Activated naive CD8-positive, alpha-beta T cell (primary cell): ENCODE measurements around the gene HDGFL1.

Experiments
- H3K27ac Mint-ChIP-seq: one replicate; pipeline ENCODE4 v1.8.0; 2021; ENCODE audit warnings: mixed read lengths
- H3K27me3 Mint-ChIP-seq: one replicate; pipeline ENCODE4 v1.8.0; 2021; ENCODE audit warnings: mixed read lengths
- H3K36me3 Mint-ChIP-seq: one replicate; pipeline ENCODE4 v1.8.0; 2021; ENCODE audit warnings: mixed read lengths
- H3K4me1 Mint-ChIP-seq: one replicate; pipeline ENCODE4 v1.8.0; 2021; ENCODE audit warnings: low read depth, mixed read lengths
- H3K4me3 Mint-ChIP-seq: one replicate; pipeline ENCODE4 v1.8.0; 2021; ENCODE audit warnings: mild to moderate bottlenecking, mixed read lengths
- H3K9me3 Mint-ChIP-seq: one replicate; pipeline ENCODE4 v1.8.0; 2021; ENCODE audit warnings: low read depth, mixed read lengths

The HDGFL1 gene

DNA sequence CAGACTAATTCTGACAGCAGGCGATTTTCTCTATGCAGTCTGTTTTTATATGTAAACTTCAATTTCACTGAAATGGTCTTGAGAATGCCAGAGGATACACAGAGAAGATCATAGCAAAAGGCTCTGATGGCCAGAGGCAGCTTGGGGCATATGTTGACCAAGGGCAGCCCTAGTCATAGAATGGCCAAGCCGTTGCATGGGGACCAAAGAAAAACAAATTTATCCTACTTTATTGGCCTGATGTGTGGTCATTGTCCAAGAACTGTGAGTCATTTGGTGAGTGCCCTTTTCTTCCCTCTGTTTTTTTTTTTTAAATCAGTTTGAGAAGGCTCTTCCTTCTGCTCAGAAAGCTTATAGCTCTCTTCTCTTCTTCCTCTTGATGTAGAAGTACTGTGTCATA, 5.8 kb downstream of the HDGFL1 start:
- Mint-ChIP-seq H3K4me1 (no peaks in the 10 kb centered on the region), H3K4me3 (no peak overlapping the region)

DNA sequence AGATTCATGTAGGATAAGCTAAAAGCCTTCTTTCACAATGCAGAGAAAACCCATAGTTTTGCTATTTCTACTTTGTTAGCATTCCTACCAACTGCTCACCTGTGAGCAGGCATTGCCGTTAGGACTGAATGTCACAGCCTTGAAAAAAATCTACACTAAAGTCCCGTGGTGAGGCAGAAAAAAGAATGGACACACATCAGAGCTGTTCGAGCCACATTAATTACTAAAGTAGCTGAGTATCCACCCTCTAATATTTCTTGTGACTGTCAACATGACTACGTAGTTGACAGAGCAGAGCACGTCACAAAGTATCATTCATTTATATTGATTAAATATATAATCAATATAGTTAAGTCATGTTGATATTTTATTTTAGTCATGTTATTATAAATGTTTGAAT, 10.1 kb downstream of the HDGFL1 start:
- no peak overlapping the region for H3K27ac Mint-ChIP-seq
- H3K4me1 Mint-ChIP-seq, result no peaks in the 10 kb centered on the region
- no peaks in the 10 kb centered on the region for H3K9me3 Mint-ChIP-seq
- no peak overlapping the region for H3K4me3 Mint-ChIP-seq
- H3K36me3 Mint-ChIP-seq, result no peaks in the 10 kb centered on the region
- no peaks in the 10 kb centered on the region for H3K27me3 Mint-ChIP-seq

More for the DNA sequence above, 5.8 kb downstream of the HDGFL1 start:
- no peaks in the 10 kb centered on the region for H3K36me3 Mint-ChIP-seq
- H3K9me3 Mint-ChIP-seq, result peaks cover 4% of the 10 kb centered on the region
- no peaks in the 10 kb centered on the region for H3K27me3 Mint-ChIP-seq
- H3K27ac Mint-ChIP-seq, result no peak overlapping the region

DNA sequence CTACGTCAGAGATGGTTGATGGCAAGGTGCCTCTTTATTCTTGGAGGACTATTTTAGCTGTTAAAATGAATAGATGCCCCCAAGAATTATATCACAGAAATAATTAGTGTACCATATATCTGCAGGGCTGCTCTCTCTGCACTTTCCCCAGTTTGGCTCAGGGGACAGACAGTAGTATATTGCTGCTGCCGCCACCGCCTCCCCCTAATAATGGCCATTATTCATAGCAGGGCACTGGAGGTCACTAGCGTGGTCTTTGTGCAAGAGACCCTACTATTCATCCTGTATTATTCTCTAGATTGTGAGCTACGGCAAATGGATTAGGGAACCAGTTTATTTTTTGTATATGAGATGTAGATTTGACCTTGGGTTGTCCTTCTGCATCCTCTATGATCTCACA, 11.0 kb downstream of the HDGFL1 start:
- H3K4me1 Mint-ChIP-seq, result no peaks in the 10 kb centered on the region
- no peaks in the 10 kb centered on the region for H3K9me3 Mint-ChIP-seq
- H3K27ac Mint-ChIP-seq, result no peak overlapping the region
- no peaks in the 10 kb centered on the region for H3K27me3 Mint-ChIP-seq
- H3K4me3 Mint-ChIP-seq, result no peak overlapping the region
- H3K36me3 Mint-ChIP-seq, result no peaks in the 10 kb centered on the region

GRCh38 chr6:22582417-22583205, 13.2 kb downstream of the HDGFL1 start:
- H3K36me3 Mint-ChIP-seq, result no peaks in the 10 kb centered on the region
- H3K4me3 Mint-ChIP-seq, result no peak overlapping the region
- no peaks in the 10 kb centered on the region for H3K4me1 Mint-ChIP-seq
- no peaks in the 10 kb centered on the region for H3K9me3 Mint-ChIP-seq
- H3K27me3 Mint-ChIP-seq, result no peaks in the 10 kb centered on the region
- H3K27ac Mint-ChIP-seq, result no peak overlapping the region

- Mint-ChIP-seq H3K4me1 (no peaks in the 10 kb centered on the region), H3K27me3 (no peaks in the 10 kb centered on the region), H3K27ac (no peak overlapping the region), H3K9me3 (no peaks in the 10 kb centered on the region), H3K36me3 (no peaks in the 10 kb centered on the region), H3K4me3 (no peak overlapping the region)
These were observed 13.9 kb downstream of the HDGFL1 start for GRCh38 chr6:22583230-22583629.

DNA sequence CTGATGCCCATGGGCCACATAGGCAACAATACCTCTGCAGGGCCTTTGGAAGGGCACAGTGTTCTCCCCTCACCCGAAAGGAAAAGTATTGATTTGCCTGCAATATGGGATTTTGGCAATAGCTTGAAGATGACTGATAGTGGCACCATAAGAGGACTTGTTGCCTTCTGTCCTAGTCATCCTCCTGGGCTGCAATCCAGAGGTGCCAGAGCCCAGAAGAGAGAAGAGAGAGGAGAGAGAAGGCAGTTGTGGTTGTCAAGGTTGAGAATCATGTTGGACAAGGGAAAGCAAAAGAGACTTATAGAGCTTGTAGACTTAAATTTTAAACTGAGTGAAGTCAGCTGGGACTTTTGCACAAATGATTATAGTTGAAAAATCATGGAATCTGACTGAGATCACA, 14.6 kb downstream of the HDGFL1 start:
- H3K27ac Mint-ChIP-seq, result no peak overlapping the region
- H3K27me3 Mint-ChIP-seq, result no peaks in the 10 kb centered on the region
- H3K9me3 Mint-ChIP-seq, result no peaks in the 10 kb centered on the region

DNA sequence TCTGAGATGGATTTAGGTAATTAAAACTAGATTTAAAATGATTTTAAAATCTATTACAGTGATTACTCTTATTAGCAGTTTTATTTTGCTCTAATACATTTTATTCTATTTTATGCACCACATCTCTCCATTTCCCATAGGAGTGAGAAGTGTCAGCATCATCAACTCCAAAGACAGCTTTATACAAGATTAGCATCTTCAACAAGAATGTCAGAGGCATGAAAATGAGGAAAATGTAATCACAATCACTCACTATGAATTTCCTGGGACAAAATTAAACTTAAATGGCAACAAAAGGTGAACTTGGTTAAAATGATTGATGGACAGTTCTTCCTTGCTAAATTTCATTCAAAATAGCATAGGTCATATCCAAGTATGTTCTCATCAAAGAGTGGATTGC, 19.8 kb downstream of the HDGFL1 start:
- Mint-ChIP-seq H3K36me3 (no peaks in the 10 kb centered on the region), H3K27me3 (no peaks in the 10 kb centered on the region), H3K4me1 (no peaks in the 10 kb centered on the region), H3K9me3 (no peaks in the 10 kb centered on the region), H3K27ac (no peak overlapping the region), H3K4me3 (no peak overlapping the region)

More for the DNA sequence above, 14.6 kb downstream of the HDGFL1 start:
- H3K4me3 Mint-ChIP-seq, result no peak overlapping the region
- no peaks in the 10 kb centered on the region for H3K36me3 Mint-ChIP-seq
- H3K4me1 Mint-ChIP-seq, result no peaks in the 10 kb centered on the region

GRCh38 chr6:22590423-22590822, 21.1 kb downstream of the HDGFL1 start:
- Mint-ChIP-seq H3K4me3 (no peak overlapping the region), H3K4me1 (no peaks in the 10 kb centered on the region), H3K27me3 (no peaks in the 10 kb centered on the region), H3K27ac (no peak overlapping the region), H3K9me3 (no peaks in the 10 kb centered on the region), H3K36me3 (no peaks in the 10 kb centered on the region)

GRCh38 chr6:22593895-22594294, 24.5 kb downstream of the HDGFL1 start:
- Mint-ChIP-seq H3K4me1 (no peaks in the 10 kb centered on the region), H3K27ac (no peak overlapping the region), H3K27me3 (no peaks in the 10 kb centered on the region), H3K4me3 (no peak overlapping the region), H3K36me3 (no peaks in the 10 kb centered on the region), H3K9me3 (no peaks in the 10 kb centered on the region)

GRCh38 chr6:22596011-22596410, 26.6 kb downstream of the HDGFL1 start:
- Mint-ChIP-seq H3K27ac (no peak overlapping the region), H3K36me3 (no peaks in the 10 kb centered on the region)

GRCh38 chr6:22598339-22598738, 29.0 kb downstream of the HDGFL1 start:
- H3K36me3 Mint-ChIP-seq, result no peaks in the 10 kb centered on the region
- no peaks in the 10 kb centered on the region for H3K4me1 Mint-ChIP-seq
- H3K27ac Mint-ChIP-seq, result no peak overlapping the region
- H3K4me3 Mint-ChIP-seq, result no peak overlapping the region
- no peaks in the 10 kb centered on the region for H3K9me3 Mint-ChIP-seq
- no peaks in the 10 kb centered on the region for H3K27me3 Mint-ChIP-seq

More at GRCh38 chr6:22596011-22596410, 26.6 kb downstream of the HDGFL1 start:
- H3K27me3 Mint-ChIP-seq, result no peaks in the 10 kb centered on the region
- no peaks in the 10 kb centered on the region for H3K9me3 Mint-ChIP-seq
- H3K4me3 Mint-ChIP-seq, result no peak overlapping the region
- no peaks in the 10 kb centered on the region for H3K4me1 Mint-ChIP-seq

GRCh38 chr6:22600059-22600458, 30.7 kb downstream of the HDGFL1 start:
- H3K4me1 Mint-ChIP-seq, result no peaks in the 10 kb centered on the region
- H3K27ac Mint-ChIP-seq, result no peak overlapping the region
- no peaks in the 10 kb centered on the region for H3K9me3 Mint-ChIP-seq
- H3K4me3 Mint-ChIP-seq, result no peak overlapping the region
- no peaks in the 10 kb centered on the region for H3K36me3 Mint-ChIP-seq
- no peaks in the 10 kb centered on the region for H3K27me3 Mint-ChIP-seq

DNA sequence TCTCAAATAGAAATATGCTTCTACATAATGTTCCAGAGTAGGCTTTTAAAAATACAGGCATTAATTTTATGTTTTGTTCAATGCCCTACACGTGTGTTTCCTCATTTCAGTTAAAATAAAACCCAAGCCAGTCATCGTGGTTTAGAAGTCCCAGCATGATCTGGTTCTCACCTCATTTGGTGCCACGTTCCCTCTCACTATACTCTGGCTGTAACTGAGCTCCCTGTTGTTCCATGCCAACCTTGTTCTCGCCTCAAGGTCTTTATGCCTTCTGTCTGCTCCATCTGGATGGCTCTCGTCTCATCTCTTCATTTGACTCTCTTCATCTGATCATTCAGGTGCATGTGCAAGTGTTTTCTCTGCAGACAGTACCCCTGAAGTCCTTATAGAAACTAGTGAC, 32.6 kb downstream of the HDGFL1 start:
- Mint-ChIP-seq H3K4me1 (no peaks in the 10 kb centered on the region), H3K4me3 (no peak overlapping the region), H3K9me3 (no peaks in the 10 kb centered on the region), H3K27ac (no peak overlapping the region), H3K36me3 (no peaks in the 10 kb centered on the region), H3K27me3 (no peaks in the 10 kb centered on the region)

- Mint-ChIP-seq H3K36me3 (no peaks in the 10 kb centered on the region), H3K27me3 (no peaks in the 10 kb centered on the region), H3K27ac (no peak overlapping the region), H3K9me3 (no peaks in the 10 kb centered on the region), H3K4me3 (no peak overlapping the region), H3K4me1 (no peaks in the 10 kb centered on the region)
These were observed 36.4 kb downstream of the HDGFL1 start for GRCh38 chr6:22605736-22606135.

- no peak overlapping the region for H3K27ac Mint-ChIP-seq
- H3K9me3 Mint-ChIP-seq, result no peaks in the 10 kb centered on the region
- no peaks in the 10 kb centered on the region for H3K36me3 Mint-ChIP-seq
- no peak overlapping the region for H3K4me3 Mint-ChIP-seq
- no peaks in the 10 kb centered on the region for H3K4me1 Mint-ChIP-seq
- no peaks in the 10 kb centered on the region for H3K27me3 Mint-ChIP-seq
These were observed 40.8 kb downstream of the HDGFL1 start for GRCh38 chr6:22610127-22610526.

DNA sequence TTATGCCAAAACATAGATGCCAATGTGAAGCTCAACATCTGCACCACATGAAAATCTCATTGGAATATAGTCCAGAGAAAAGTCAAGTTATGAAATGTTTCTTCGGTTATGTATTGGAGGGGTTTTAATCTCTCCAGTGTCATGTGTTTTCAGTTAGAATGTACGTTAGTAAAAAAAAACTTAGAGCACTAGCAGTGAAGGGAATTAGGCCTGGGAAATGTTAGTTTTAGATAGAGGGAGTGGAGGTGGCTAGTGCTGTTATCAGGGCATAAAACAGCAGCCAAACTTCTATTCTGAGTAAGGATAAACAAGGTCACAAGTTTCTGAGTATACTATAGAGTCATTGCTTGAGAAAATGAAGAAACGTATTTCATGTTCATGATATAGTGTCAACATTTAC, 42.9 kb downstream of the HDGFL1 start:
- no peak overlapping the region for H3K27ac Mint-ChIP-seq
- H3K27me3 Mint-ChIP-seq, result no peaks in the 10 kb centered on the region
- H3K9me3 Mint-ChIP-seq, result no peaks in the 10 kb centered on the region
- no peak overlapping the region for H3K4me3 Mint-ChIP-seq
- H3K36me3 Mint-ChIP-seq, result no peaks in the 10 kb centered on the region
- no peaks in the 10 kb centered on the region for H3K4me1 Mint-ChIP-seq
